Prostate gland (tissue), 2 donors: Measurements from ENCODE around the gene SPATA20. TPM values are rescaled to one million over a fixed set of nuclear protein-coding genes. Genes with fewer than 3 reads are reported as not detected.

Experiments
- DNase-seq: peaks from one replicate; pipeline ENCODE4 v3.0.0-alpha.2; 2019; ENCODE audit warnings: low spot score
- H3K27ac ChIP-seq, 2 donors: fragments of 200-600 bp; sonication (generic); 2 replicates each; pipeline ENCODE4 v1.5.1; 2017 to 2019
- H3K27me3 ChIP-seq: fragments of 200-600 bp; sonication (generic); replicated peaks from 2 replicates; pipeline ENCODE4 v1.5.1; 2019; ENCODE audit not compliant: insufficient read depth
- H3K36me3 ChIP-seq, 2 donors: fragments of 200-600 bp; sonication (generic); 1 replicate in 1 of 2; 2 replicates in 1 of 2; pipeline versions ENCODE4 v1.5.1 to v1.8.1; 2017 to 2019
- H3K4me1 ChIP-seq: fragments of 200-600 bp; sonication (generic); replicated peaks from 2 replicates; pipeline ENCODE4 v1.5.1; 2019
- H3K4me3 ChIP-seq, 2 donors: fragments of 200-600 bp; sonication (generic); 2 replicates each; pipeline ENCODE4 v1.5.1; 2017 to 2019
- H3K9me3 ChIP-seq: fragments of 200-600 bp; sonication (generic); 2 replicates; pipeline ENCODE4 v1.5.1; 2017
- CTCF ChIP-seq, 4 experiments: fragments of 200-600 bp in 2 of 4; fragments of 450-650 bp in 2 of 4; sonication (generic) in 2 of 4; IDR thresholded peaks; 1 replicate in 3 of 4; 2 replicates in 1 of 4; pipeline ENCODE4 v1.5.1; 2016 to 2019; ENCODE audit warnings: antibody characterized with exemption in 4 of 4, mild to moderate bottlenecking in 2 of 4, moderate library complexity in 2 of 4
- POLR2A ChIP-seq: fragments of 450-650 bp; IDR thresholded peaks from one replicate; pipeline ENCODE4 v1.6.1; 2016; ENCODE audit warnings: antibody characterized with exemption, mild to moderate bottlenecking
- POLR2AphosphoS5 ChIP-seq: sonication (generic); formaldehyde crosslinking; IDR thresholded peaks from one replicate; pipeline ENCODE4 v1.6.1; 2017; ENCODE audit warnings: antibody characterized with exemption
- WGBS: methylation state at CpG from one replicate; pipeline ENCODE4 v1.1.5; 2018; 5-methylcytosine and 5-hydroxymethylcytosine counted together
- intact Hi-C: fragments of 100-400 bp; cut with DNase I; formaldehyde crosslinking; loops from one replicate; pipeline ENCODE4 v1.14.2; 2022
- total RNA-seq, 2 donors: library from RNA; depleted of rRNA; stranded (reverse); fragments of >200 nt; gene quantifications; one replicate each; pipeline ENCODE4 v1.1.0, GENCODE V29; 2016

The SPATA20 gene
- total RNA-seq, 2 donors from 2014 or later, result 188 to 208 TPM

- intact Hi-C loops, result no loop called here
- H3K27me3 ChIP-seq, result peaks cover 7% of the 10 kb centered on the region
- H3K9me3 ChIP-seq, result no peaks in the 10 kb centered on the region
- H3K27ac ChIP-seq, result no peak overlapping the region
- DNase-seq, result no peak
- H3K4me1 ChIP-seq, result peaks cover 9% of the 10 kb centered on the region
- H3K4me3 ChIP-seq, result no peak overlapping the region
- 51% methylated on average over 10 of the region's 10 CpGs for WGBS
- no peak for TF ChIP-seq POLR2AphosphoS5
- TF ChIP-seq CTCF (IDR thresholded peaks at IDR 0.05), result no peak
- TF ChIP-seq POLR2A, result no peak
- H3K36me3 ChIP-seq, result no peaks in the 10 kb centered on the region
Measured at GRCh38 chr17:50565402-50566350, 18.7 kb downstream of the SPATA20 start.

GRCh38 chr17:50566886-50567285, 19.9 kb downstream of the SPATA20 start:
- Histone ChIP-seq H3K36me3 (no peaks in the 10 kb centered on the region), H3K4me1 (no peaks in the 10 kb centered on the region), H3K27me3 (no peaks in the 10 kb centered on the region), H3K4me3 (no peak overlapping the region), H3K27ac (no peak overlapping the region), H3K9me3 (no peaks in the 10 kb centered on the region)
- WGBS, result 28% methylated on average over 2 of the region's 2 CpGs
- intact Hi-C loops, result no loop called here
- no peak for DNase-seq
- no peak for TF ChIP-seq POLR2A
- TF ChIP-seq POLR2AphosphoS5, result no peak
- TF ChIP-seq CTCF (IDR thresholded peaks at IDR 0.05), result no peak

GRCh38 chr17:50568659-50569058, 21.7 kb downstream of the SPATA20 start:
- DNase-seq, result no peak
- Histone ChIP-seq H3K36me3 (no peaks in the 10 kb centered on the region), H3K9me3 (no peaks in the 10 kb centered on the region), H3K4me3 (no peak overlapping the region), H3K27ac (no peak overlapping the region), H3K4me1 (no peaks in the 10 kb centered on the region), H3K27me3 (no peaks in the 10 kb centered on the region)
- TF ChIP-seq POLR2AphosphoS5 (no peak), POLR2A (no peak), CTCF (IDR thresholded peaks at IDR 0.05) (no peak)
- intact Hi-C loops, result no loop called here
- 88% methylated on average over 12 of the region's 12 CpGs for WGBS

- Histone ChIP-seq H3K27ac (no peak overlapping the region), H3K27me3 (no peaks in the 10 kb centered on the region), H3K4me1 (no peaks in the 10 kb centered on the region), H3K36me3 (no peaks in the 10 kb centered on the region), H3K4me3 (no peak overlapping the region), H3K9me3 (no peaks in the 10 kb centered on the region)
- no peak for DNase-seq
- TF ChIP-seq POLR2AphosphoS5 (no peak), CTCF (IDR thresholded peaks at IDR 0.05) (no peak), POLR2A (no peak)
- 92% methylated on average over 7 of the region's 7 CpGs for WGBS
- intact Hi-C loops, result no loop called here
Measured at GRCh38 chr17:50569592-50569991, 22.6 kb downstream of the SPATA20 start.

- intact Hi-C loops, result no loop called here
- no peaks in the 10 kb centered on the region for H3K36me3 ChIP-seq
- no peak overlapping the region for H3K27ac ChIP-seq
- no peaks in the 10 kb centered on the region for H3K4me1 ChIP-seq
- H3K27me3 ChIP-seq, result no peaks in the 10 kb centered on the region
- H3K9me3 ChIP-seq, result no peaks in the 10 kb centered on the region
- no peak for TF ChIP-seq POLR2A
- TF ChIP-seq CTCF (IDR thresholded peaks at IDR 0.05), result no peak
- TF ChIP-seq POLR2AphosphoS5, result no peak
- DNase-seq, result no peak
- 91% methylated on average over 8 of the region's 8 CpGs for WGBS
- H3K4me3 ChIP-seq, result no peak overlapping the region
Measured at GRCh38 chr17:50570032-50570431, 23.1 kb downstream of the SPATA20 start.
